Cardiac muscle cell (in vitro differentiated cells and primary cell): ENCODE measurements around the gene GLRB. TPM values are rescaled to one million over a fixed set of nuclear protein-coding genes. Genes with fewer than 3 reads are reported as not detected.
"Not testable (repeated sequence)": the region's sequence is repeated elsewhere in the genome, so short reads cannot be mapped to it uniquely, and the experiment has no call there.

ENCODE experiments used
- DNase-seq, 2 donors: peaks; one replicate each; pipeline versions ENCODE4 v3.0.0 to v3.0.0-alpha.2; 2010 to 2017; ENCODE audit warnings: low read depth in 1 of 2, low spot score in 1 of 2
- H3K27ac ChIP-seq: fragments of 200-600 bp; sonication (generic); 2 replicates; pipeline ENCODE4 v1.5.1; 2016
- H3K27me3 ChIP-seq: fragments of 200-600 bp; sonication (generic); 2 replicates; pipeline ENCODE4 v1.6.0; 2016; ENCODE audit warnings: control low read depth
- H3K36me3 ChIP-seq: fragments of 200-600 bp; sonication (generic); 2 replicates; pipeline ENCODE4 v1.5.1; 2016; ENCODE audit warnings: control low read depth
- H3K4me1 ChIP-seq: fragments of 200-600 bp; sonication (generic); 2 replicates; pipeline ENCODE4 v1.8.1; 2017; ENCODE audit warnings: low read depth, mild to moderate bottlenecking, mixed run types
- H3K4me3 ChIP-seq: fragments of 200-600 bp; sonication (generic); 2 replicates; pipeline ENCODE4 v1.5.1; 2016; ENCODE audit warnings: mild to moderate bottlenecking
- H3K9me3 ChIP-seq: fragments of 200-600 bp; sonication (generic); 2 replicates; pipeline ENCODE4 v1.5.1; 2017; ENCODE audit warnings: low read depth, mild to moderate bottlenecking, control low read depth
- polyA plus RNA-seq: library from polyadenylated mRNA; unstranded; fragments of >200 nt; fragmentation: Nextera tagmentation; extraction: Ambion mirVana; gene quantifications from 2 replicates; pipeline ENCODE4 v1.2.1, GENCODE V29; 2016
- total RNA-seq: library from RNA; depleted of rRNA; stranded (reverse); fragments of >200 nt; gene quantifications from 2 replicates; pipeline ENCODE4 v1.2.3, GENCODE V29; 2016
- TF ChIP-seq, protein P1 (sequence below): IDR thresholded peaks from 2 replicates; pipeline ENCODE4 v1.5.1; 2012; ENCODE audit warnings: low read depth, mild to moderate bottlenecking, low read length

The GLRB gene
- total and polyA plus RNA-seq, 2 experiments from 2014 or later: 2.5 to 2.6 TPM

DNA sequence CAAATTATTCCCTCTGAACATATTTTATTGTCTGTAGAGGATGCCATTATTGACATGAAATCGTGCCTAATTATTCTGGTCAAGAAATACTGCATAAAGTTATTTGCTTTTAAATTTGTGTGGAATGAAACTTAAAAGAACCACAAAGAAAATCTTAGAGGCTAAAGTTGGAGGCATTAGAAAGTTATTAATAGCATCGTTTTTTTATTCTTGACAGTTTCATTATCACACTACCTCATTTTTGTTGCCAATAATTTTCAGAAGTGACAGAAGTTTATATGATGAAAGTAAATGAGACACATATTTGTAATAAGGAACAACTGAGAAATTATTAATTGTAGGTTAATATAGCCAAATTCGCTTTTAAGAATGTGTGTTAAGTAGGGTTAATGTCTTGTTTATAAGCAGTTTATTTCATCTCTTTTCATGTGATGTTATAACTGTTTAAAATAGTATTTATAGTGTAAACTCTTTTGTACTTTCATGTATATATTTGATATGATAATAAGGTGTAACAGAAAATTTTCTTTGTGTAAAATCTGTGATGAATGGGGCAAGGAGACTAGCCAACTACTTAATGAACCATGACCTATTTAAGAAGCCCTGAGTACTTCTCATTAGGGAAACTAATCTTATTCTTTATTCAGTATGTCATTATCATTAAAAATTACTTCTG is 90.1 kb downstream of the GLRB start:
- H3K27ac ChIP-seq: no peak overlapping the region
- no peak for DNase-seq
- no peaks in the 10 kb centered on the region for H3K36me3 ChIP-seq
- TF ChIP-seq, protein P1, sequence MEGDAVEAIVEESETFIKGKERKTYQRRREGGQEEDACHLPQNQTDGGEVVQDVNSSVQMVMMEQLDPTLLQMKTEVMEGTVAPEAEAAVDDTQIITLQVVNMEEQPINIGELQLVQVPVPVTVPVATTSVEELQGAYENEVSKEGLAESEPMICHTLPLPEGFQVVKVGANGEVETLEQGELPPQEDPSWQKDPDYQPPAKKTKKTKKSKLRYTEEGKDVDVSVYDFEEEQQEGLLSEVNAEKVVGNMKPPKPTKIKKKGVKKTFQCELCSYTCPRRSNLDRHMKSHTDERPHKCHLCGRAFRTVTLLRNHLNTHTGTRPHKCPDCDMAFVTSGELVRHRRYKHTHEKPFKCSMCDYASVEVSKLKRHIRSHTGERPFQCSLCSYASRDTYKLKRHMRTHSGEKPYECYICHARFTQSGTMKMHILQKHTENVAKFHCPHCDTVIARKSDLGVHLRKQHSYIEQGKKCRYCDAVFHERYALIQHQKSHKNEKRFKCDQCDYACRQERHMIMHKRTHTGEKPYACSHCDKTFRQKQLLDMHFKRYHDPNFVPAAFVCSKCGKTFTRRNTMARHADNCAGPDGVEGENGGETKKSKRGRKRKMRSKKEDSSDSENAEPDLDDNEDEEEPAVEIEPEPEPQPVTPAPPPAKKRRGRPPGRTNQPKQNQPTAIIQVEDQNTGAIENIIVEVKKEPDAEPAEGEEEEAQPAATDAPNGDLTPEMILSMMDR: no peak
- H3K9me3 ChIP-seq: no peaks in the 10 kb centered on the region
- H3K27me3 ChIP-seq: no peaks in the 10 kb centered on the region
- H3K4me3 ChIP-seq: no peak overlapping the region
- H3K4me1 ChIP-seq: no peaks in the 10 kb centered on the region

GRCh38 chr4:157170321-157170720 is 94.4 kb downstream of the GLRB start:
- Histone ChIP-seq H3K9me3 (no peaks in the 10 kb centered on the region), H3K4me3 (no peak overlapping the region), H3K4me1 (no peaks in the 10 kb centered on the region), H3K36me3 (no peaks in the 10 kb centered on the region), H3K27me3 (no peaks in the 10 kb centered on the region), H3K27ac (no peak overlapping the region)
- DNase-seq: no peak
- TF ChIP-seq, protein P1: no peak

- no peak overlapping the region for H3K27ac ChIP-seq
- peak in 1 of 2 donors; percentile 22 for DNase-seq
- TF ChIP-seq, protein P1: peak; percentile 21
- H3K9me3 ChIP-seq: no peaks in the 10 kb centered on the region
- no peak overlapping the region for H3K4me3 ChIP-seq
- H3K27me3 ChIP-seq: no peaks in the 10 kb centered on the region
- no peaks in the 10 kb centered on the region for H3K36me3 ChIP-seq
- no peaks in the 10 kb centered on the region for H3K4me1 ChIP-seq
Observed at GRCh38 chr4:157172011-157172410, 96.1 kb downstream of the GLRB start.

DNA sequence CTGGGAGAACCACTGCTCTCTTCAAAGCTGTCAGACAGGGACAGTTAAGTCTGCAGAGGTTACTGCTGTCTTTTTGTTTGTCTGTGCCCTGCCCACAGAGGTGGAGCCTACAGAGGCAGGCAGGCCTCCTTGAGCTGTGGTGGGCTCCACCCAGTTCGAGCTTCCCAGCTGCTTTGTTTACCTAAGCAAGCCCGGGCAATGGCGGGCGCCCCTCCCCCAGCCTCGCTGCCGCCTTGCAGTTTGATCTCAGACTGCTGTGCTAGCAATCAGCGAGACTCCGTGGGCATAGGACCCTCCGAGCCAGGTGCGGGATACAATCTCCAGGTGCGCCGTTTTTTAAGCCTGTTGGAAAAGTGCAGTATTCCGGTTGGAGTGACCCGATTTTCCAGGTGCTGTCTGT is 104.3 kb downstream of the GLRB start:
- not testable (repeated sequence) for H3K4me3 ChIP-seq, DNase-seq, H3K27me3 ChIP-seq, H3K36me3 ChIP-seq, H3K4me1 ChIP-seq, H3K27ac ChIP-seq, H3K9me3 ChIP-seq

DNA sequence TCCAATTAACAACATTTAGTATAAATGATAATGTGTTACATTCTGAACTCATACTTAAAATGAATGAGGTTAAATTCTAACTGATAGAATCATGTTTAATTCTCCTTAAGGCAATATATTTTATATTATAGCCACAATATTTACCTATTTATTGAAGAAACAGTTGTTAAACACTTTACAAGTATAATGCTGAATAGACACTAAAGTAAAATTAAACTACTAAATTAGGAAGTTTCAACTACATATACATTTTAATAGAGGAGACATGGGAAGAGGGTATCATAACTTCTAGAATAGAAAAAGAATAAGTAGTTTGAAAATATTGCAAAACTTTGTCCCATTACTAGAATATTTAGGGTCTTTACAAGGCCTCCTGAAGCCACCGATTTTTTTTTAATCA is 108.3 kb downstream of the GLRB start:
- H3K36me3 ChIP-seq: no peaks in the 10 kb centered on the region
- H3K4me3 ChIP-seq: no peak overlapping the region
- no peaks in the 10 kb centered on the region for H3K9me3 ChIP-seq
- no peak for DNase-seq
- TF ChIP-seq, protein P1: no peak
- no peaks in the 10 kb centered on the region for H3K4me1 ChIP-seq
- no peaks in the 10 kb centered on the region for H3K27me3 ChIP-seq
- H3K27ac ChIP-seq: no peak overlapping the region

DNA sequence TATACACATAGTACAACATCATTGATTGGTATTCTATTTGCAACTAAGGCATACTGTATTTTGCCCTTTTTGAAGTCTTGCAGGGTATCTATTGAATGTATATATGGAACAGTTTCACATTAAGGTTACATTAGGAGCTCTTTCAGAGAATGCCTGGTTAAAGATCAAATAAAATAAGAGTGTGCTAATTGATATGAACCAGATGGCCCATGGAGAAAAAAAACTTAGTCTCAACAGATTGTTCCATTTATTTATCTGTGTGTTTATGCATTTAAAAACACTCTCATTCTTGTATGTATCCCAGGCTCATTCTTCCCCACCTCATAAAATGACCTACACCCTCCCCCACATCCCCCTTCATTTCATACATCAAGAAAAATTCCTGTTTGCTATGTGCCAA is 109.4 kb downstream of the GLRB start:
- no peak for DNase-seq
- no peaks in the 10 kb centered on the region for H3K36me3 ChIP-seq
- TF ChIP-seq, protein P1: no peak
- no peaks in the 10 kb centered on the region for H3K9me3 ChIP-seq
- H3K27me3 ChIP-seq: no peaks in the 10 kb centered on the region
- H3K4me3 ChIP-seq: no peak overlapping the region
- H3K4me1 ChIP-seq: no peaks in the 10 kb centered on the region
- no peak overlapping the region for H3K27ac ChIP-seq
